ENCODE data around the gene TTC4.

DNA sequence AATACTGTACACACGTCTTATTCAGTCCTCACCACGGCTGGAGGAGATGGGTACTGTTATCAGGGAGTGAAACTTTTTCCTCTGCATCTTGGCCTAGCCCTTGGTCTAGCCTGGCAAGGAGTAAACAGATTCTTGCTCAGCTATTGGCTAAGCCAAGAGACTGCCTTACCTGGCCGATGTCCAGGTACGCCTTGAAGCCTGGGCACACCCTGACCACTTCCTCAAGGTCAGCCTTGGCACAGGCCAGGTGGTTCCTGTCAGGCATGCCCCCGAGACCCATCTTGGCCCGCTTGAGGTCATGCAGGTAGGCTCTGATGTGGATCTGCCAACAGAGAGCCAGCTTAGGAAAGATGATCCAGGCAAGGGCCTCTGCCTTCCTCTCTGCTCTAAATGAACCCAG lies 66.5 kb downstream of the TTC4 start:
- TF ChIP-seq GATA2 (IDR thresholded peaks at IDR 0.05; ENCODE audit: low read depth, low read length) (no peak), GATA3 (IDR thresholded peaks at IDR 0.05; ENCODE audit: low read depth, low read length) (no peak)
